Umbilical cord (tissue), 2 donors: ENCODE data around the gene OR10C1. TPM values are rescaled to one million over a fixed set of nuclear protein-coding genes. Genes with fewer than 3 reads are reported as not detected.

ENCODE experiments used
- DNase-seq: peaks from one replicate; pipeline ENCODE4 v3.0.0-alpha.2; 2015; ENCODE audit warnings: low spot score
- total RNA-seq: library from RNA; depleted of rRNA; stranded (reverse); fragments of >200 nt; gene quantifications from one replicate; pipeline ENCODE4 v1.2.3, GENCODE V29; 2014; ENCODE audit warnings: low replicate concordance; ENCODE audit not compliant: insufficient read depth

The OR10C1 gene
- total RNA-seq, 1 donor from 2014 or later: 3.1 TPM

DNA sequence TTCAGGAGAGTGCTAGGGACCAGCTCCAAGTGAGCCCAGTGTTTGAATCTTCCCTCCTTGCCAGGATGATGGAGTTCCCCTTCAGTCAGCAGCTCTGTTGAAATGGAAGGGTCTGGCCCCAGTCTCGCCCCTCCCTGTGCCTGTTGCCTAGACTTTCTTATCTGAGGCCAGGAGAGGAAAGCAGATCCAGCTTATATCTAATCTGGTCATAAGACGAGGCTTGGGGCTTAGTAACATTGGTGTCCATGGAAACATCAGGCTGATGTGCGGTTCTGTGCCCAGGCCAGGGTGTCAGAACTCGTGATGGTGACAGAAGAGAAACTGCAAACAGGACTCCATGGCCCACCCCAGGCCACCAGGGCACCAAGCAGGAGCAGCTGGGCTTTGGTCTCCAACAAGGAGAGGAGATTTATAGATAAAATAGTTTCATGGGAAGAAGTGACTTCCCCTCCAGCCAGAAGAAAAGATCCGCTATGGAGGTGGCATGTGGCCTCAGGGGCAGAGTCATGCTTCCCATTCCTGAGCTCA is 38.9 kb downstream of the OR10C1 start:
- DNase-seq: peak; percentile 62

DNA sequence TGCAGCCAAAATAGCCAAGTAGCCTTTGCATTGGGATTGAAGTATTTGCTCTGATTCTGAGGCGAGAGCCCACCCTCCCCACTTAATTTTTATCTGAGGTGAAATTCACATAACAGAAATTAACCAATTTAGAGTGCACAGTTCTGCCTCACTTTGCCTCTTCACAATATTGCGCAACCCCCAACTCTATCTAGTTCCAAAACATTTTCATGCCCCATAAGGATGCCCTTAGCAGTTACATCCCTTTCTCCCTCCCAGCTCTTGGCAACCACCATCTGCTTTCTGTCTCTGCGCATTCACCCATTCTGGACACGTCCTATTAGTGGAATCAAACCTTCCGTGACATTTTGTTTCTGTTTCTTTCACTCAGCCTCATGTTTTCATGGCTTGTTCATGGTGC is 39.6 kb downstream of the OR10C1 start:
- DNase-seq: no peak

DNA sequence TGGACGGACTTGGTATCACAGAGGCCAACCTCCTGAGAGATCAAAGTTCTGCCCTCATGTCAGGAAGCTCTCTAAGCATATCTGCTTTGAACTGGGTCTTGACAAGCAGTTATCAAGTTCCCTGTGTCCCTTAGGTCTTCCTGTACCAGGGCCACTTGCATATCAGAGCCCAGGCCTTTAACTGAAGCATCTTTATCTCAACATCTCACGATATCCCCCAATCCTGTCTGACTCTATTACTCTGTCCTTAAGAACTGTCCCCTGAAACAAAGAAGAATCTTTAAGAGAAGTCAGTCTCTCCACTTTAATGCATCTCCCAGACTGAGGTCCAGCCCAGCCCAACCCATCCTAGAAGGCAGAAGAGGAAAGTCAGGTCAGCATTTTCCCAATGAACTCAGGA is 40.5 kb downstream of the OR10C1 start:
- DNase-seq: no peak

DNA sequence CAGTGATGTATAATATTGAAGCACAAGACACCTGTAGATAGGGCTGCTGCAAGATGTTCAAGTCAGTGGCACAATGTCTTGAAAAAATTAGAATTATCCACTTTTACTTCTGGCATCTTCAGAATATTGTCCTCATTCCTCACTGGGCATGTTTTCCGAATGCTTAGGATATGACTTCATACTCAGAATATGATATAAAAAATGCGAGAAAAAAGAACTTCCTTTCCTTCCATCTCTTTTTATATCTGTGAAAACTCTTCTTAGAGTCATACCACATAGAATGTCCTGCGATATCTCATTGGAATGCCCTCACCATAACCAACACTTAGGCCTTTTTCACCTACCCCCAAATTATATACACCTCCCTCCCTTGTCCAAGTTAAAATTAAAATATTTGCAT is 44.1 kb downstream of the OR10C1 start:
- DNase-seq: no peak

DNA sequence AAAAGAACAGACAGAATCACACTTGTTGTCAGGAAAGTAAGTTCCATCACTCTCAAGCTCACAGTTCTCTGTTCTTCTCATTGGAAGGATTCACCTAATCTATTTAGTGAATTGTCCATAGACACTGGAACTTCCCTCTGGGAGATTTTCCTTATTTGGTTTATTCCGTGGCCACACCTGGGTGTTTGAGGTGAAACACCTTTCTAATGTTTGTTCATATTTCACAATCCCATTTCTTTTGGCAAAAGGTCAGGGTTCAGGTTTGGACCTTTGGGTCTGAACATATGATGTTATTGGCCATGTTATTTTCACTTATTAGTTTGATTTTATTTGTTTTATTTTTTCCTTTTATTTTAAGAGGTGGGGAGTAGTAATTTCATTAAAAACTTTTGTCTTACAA is 44.6 kb downstream of the OR10C1 start:
- DNase-seq: no peak

DNA sequence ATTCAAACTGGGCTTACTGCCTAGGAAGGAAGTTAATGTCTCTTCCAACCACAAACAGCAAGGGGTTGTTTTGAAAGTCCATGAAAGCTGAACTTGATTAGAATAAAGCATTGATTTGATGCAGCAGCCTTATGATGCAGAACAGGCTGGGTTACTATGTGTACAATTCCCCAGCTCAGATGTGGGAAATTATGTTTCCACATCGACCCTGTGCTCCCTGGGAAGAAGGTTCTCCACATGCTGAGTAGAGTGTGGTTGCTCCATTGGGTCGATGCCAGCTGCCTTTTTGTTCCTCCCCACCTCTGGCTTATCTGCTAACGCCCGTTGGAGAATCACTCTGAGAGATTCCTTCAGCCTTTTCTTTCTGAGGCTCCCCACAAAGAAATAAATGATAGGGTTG is 47.5 kb downstream of the OR10C1 start:
- DNase-seq: no peak

DNA sequence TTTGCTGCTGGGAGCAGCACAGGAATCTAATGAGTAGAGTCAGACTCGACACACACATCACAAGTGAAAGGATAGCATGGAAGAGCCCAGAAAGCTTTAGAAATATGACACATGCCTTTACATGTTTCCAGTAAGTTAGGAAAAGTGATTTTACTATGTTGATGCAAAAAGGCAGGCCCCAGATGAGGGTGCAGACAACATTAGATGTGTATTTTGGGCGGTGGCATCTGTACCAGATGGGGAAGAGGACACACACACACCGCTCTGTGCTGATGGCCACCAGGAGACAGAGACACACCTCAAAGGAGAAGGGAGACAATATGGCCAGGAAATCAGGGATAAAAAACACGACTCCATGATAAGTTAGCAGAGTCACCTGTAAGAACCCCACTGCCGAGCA is 48.0 kb downstream of the OR10C1 start:
- no peak for DNase-seq

DNA sequence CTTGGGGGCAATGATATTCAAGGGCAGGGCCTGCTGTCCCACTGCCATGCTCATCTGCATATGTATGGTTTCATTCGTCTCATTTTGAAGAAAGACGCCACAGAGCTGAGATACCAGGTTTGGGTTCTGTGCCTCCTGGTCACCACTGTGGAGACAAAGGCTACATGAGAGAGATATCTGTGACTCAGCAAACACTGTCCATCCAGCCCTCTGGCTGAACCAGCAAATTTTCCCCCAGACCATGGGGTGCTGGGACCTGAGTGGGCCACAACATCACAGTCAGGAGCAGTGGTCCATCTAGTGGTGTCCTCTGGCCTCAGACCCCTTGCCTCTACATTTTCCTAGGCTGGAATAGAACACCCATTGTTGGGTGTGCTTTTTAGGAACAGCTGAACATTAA is 48.6 kb downstream of the OR10C1 start, which contains the start of gene MAS1L:
TSS of gene MAS1L (minus strand) at position 297 of the 400 bp plus-strand sequence. CDS start at position 243, 54 bp downstream.
- no peak for DNase-seq

DNA sequence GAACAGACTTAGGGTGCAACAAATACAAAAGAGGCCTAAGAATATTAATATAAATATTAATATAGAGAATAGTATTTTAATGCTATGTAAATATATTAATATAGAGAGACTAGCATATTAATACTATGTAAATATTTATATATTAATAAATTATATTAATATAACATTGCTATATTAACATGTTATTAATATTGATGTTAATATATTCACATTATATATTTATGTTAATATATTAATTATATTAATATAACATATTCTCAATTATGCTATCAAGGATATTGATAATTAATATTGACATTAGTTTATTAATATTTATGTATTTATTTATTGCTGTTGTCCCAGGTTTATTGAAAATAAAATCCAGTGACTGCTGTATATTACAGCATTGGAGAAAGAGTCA is 49.8 kb downstream of the OR10C1 start:
- no peak for DNase-seq

DNA sequence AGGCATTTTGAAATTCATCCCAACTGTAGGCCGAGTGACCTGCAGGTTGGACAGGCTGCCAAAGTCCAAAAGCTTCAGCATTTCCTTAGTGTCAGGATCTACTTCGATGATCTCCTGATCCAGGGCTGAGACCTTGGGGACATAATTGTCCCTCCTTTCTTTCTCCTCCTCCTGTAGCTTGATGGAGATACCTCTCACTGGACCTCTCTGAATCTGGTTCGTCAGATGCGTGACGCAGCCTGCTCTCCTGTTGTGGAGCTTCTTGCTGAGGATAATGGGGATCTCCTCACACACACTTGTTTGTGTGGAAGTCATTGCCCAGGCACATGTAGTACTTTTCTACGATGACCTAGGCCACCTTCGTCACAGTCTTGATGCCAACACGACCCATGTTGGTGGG is 50.2 kb downstream of the OR10C1 start:
- DNase-seq: no peak

DNA sequence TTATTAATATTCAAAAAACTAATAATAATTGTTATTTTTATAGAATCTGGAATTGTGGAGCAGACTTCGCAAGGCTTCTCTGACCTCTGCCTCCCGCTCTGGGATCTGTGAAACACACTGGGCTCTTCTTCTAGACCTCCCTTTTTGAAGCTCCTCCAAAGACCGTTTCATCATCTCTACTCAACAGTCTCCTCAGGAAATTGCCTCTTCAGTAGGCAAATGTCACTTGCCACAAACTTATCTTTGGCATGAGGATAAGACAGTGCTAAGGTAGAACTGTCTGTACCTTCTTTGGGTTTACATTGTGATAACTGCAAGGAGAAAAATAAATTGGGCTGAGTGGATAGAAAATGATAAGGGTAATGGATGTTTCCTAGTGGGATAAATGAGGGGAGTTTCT is 50.9 kb downstream of the OR10C1 start:
- no peak for DNase-seq

DNA sequence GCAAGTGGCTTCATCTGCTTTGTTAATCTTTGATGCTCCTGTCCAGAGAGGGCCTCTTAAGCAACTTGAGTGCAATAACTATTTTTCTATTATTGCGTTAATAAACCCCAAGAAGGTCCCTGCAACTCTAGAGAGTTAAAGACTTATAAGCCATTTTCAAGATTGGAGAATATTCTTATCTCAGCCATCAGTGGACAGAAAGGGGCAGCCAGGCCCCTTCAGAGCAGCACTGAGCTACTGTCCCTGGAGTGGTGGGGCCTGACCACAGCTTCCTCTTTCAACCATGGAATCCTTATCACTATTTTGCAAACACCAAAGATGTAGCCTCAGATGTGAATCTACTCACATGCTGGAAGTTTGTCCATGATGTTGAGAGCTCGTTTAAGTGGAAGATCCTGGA is 51.4 kb downstream of the OR10C1 start:
- no peak for DNase-seq

Other genes starting within 250 kb of the OR10C1 start
- gene OR14J1, start 137.6 kb upstream of the OR10C1 start, total RNA-seq: 1.4 TPM
- gene OR5V1, start 70.4 kb upstream of the OR10C1 start, total RNA-seq: 9.1 TPM
- gene OR12D3, start 64.0 kb upstream of the OR10C1 start, total RNA-seq: 3.6 TPM
- gene OR12D2, start 43.7 kb upstream of the OR10C1 start, total RNA-seq: not detected
- gene OR12D1, start 24.4 kb upstream of the OR10C1 start, total RNA-seq: 1.7 TPM
- gene OR11A1, start 17.8 kb downstream of the OR10C1 start, total RNA-seq: 4.8 TPM
- 1.2 TPM for gene OR2H1, start 17.8 kb downstream of the OR10C1 start, total RNA-seq
- 1.4 TPM for gene MAS1L, start 48.6 kb downstream of the OR10C1 start, total RNA-seq
- 1.9 TPM for gene UBD, start 120.4 kb downstream of the OR10C1 start, total RNA-seq
- 0.48 TPM for gene OR2H2, start 145.8 kb downstream of the OR10C1 start, total RNA-seq
- 32.0 TPM for gene GABBR1, start 193.9 kb downstream of the OR10C1 start, total RNA-seq
- 2.9 TPM for gene MOG, start 217.8 kb downstream of the OR10C1 start, total RNA-seq
- gene ZFP57, start 241.8 kb downstream of the OR10C1 start, total RNA-seq: not detected